Measurements from ENCODE around the gene IFNGR1. TPM values are rescaled to one million over a fixed set of nuclear protein-coding genes. Genes with fewer than 3 reads are reported as not detected.

The IFNGR1 gene
- total and polyA plus RNA-seq, 2 experiments from 2014 or later = 83.6 to 127 TPM

DNA sequence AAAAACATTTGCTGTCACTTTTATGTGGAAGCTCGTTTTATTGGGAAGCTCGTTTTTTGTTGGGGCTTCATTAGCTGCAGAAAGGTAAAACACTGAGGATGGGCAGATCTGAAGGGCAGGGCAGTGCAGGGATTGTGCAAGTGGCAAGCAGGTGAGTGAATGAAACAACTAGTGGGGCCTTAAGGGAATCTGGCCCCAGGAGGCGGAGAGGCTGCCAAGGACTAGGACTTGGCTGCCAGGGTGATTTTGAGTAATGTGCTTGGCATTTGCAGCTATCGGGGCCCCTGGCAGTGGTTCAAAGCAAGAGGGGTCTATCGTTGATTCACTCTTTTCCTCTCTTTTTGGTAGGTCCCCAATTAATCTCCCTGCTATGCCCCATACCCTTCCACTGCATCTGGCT is 57.2 kb downstream of the IFNGR1 start:
- 77% methylated on average over 5 of the region's 5 CpGs for WGBS (ENCODE audit: low lambda C conversion rate, missing lambda C conversion rate)
- Histone ChIP-seq H4K20me1 (ENCODE audit: insufficient read depth, poor library complexity, severe bottlenecking) (no peaks in the 10 kb centered on the region), H3K4me1 (ENCODE audit: insufficient read depth) (no peaks in the 10 kb centered on the region), H3K4me2 (no peak overlapping the region), H3K9me2 (replicated peaks; ENCODE audit: insufficient read depth) (no peaks in the 10 kb centered on the region), H3K9me3 (ENCODE audit: low read depth) (no peaks in the 10 kb centered on the region), H3K27ac (no peak overlapping the region), H3K4me3 (no peak overlapping the region), H3K27me3 (no peaks in the 10 kb centered on the region), H2AFZ (no peak overlapping the region), H3K36me3 (replicated peaks; ENCODE audit: insufficient read depth, low read depth) (no peaks in the 10 kb centered on the region), H3K79me2 (no peaks in the 10 kb centered on the region)
- no peak for TF ChIP-seq EZH2phosphoT487 (IDR thresholded peaks at IDR 0.05; ENCODE audit: low read depth, severe bottlenecking, unreplicated experiment)
- TF ChIP-seq, protein P1, sequence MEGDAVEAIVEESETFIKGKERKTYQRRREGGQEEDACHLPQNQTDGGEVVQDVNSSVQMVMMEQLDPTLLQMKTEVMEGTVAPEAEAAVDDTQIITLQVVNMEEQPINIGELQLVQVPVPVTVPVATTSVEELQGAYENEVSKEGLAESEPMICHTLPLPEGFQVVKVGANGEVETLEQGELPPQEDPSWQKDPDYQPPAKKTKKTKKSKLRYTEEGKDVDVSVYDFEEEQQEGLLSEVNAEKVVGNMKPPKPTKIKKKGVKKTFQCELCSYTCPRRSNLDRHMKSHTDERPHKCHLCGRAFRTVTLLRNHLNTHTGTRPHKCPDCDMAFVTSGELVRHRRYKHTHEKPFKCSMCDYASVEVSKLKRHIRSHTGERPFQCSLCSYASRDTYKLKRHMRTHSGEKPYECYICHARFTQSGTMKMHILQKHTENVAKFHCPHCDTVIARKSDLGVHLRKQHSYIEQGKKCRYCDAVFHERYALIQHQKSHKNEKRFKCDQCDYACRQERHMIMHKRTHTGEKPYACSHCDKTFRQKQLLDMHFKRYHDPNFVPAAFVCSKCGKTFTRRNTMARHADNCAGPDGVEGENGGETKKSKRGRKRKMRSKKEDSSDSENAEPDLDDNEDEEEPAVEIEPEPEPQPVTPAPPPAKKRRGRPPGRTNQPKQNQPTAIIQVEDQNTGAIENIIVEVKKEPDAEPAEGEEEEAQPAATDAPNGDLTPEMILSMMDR (IDR thresholded peaks at IDR 0.05; ENCODE audit: poor library complexity) = no peak
- TF ChIP-seq EZH2 (IDR thresholded peaks at IDR 0.05; ENCODE audit: borderline replicate concordance) = no peak
- no peak for DNase-seq (ENCODE audit: low spot score)

DNA sequence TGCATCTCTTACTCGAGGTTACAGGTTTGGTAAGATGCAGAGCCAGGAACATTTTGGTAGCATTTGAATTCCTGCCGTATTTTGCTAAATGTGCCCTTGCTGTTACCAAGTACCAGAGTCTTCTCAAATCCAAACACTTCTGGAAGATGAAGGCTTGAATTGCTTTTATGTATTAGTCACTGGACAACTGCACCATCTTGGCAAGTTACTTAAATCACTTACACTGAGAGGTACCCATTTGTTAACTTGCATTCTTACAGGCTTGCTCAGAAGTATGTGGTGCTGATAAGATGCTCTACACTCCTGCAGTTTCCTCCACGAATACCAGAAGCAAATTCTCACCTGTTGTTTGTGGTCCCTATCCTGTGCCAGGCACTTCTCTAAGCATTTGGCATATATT is 58.4 kb downstream of the IFNGR1 start:
- WGBS (ENCODE audit: low lambda C conversion rate, missing lambda C conversion rate) = 66% methylated on average over 3 of the region's 3 CpGs
- no peaks in the 10 kb centered on the region for H3K27me3 ChIP-seq
- H3K4me3 ChIP-seq = no peak overlapping the region
- no peaks in the 10 kb centered on the region for H3K9me2 ChIP-seq (replicated peaks; ENCODE audit: insufficient read depth)
- no peaks in the 10 kb centered on the region for H4K20me1 ChIP-seq (ENCODE audit: insufficient read depth, poor library complexity, severe bottlenecking)
- H3K9me3 ChIP-seq (ENCODE audit: low read depth) = no peaks in the 10 kb centered on the region
- TF ChIP-seq EZH2 (IDR thresholded peaks at IDR 0.05; ENCODE audit: borderline replicate concordance) (no peak), EZH2phosphoT487 (IDR thresholded peaks at IDR 0.05; ENCODE audit: low read depth, severe bottlenecking, unreplicated experiment) (no peak)
- TF ChIP-seq, protein P1 (IDR thresholded peaks at IDR 0.05; ENCODE audit: poor library complexity) = no peak
- H3K36me3 ChIP-seq (replicated peaks; ENCODE audit: insufficient read depth, low read depth) = no peaks in the 10 kb centered on the region
- no peak overlapping the region for H3K27ac ChIP-seq
- no peaks in the 10 kb centered on the region for H3K4me1 ChIP-seq (ENCODE audit: insufficient read depth)
- no peak overlapping the region for H3K4me2 ChIP-seq
- H3K79me2 ChIP-seq = no peaks in the 10 kb centered on the region
- no peak overlapping the region for H2AFZ ChIP-seq
- DNase-seq (ENCODE audit: low spot score) = no peak

DNA sequence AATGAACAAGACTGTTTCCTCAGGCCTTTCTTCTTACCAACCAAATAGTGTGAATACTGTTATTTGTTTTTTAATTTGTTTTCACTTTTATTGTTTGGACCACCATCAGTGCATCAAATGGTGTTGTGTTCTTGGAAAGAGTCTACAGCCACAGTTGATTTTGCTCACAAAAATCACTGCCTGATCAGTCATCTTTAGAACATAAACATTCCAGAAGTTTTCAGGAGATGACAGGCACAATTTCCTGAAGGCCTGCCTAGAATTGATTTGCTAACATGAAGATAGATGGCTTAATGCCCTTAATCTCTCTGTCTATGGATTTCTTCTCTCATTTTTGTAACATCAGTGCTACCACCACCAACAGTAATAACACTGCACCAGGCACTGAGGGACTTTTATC is 59.3 kb downstream of the IFNGR1 start:
- Histone ChIP-seq H3K36me3 (replicated peaks; ENCODE audit: insufficient read depth, low read depth) (no peaks in the 10 kb centered on the region), H3K79me2 (no peaks in the 10 kb centered on the region), H3K4me2 (no peak overlapping the region), H3K9me2 (replicated peaks; ENCODE audit: insufficient read depth) (no peaks in the 10 kb centered on the region), H3K4me1 (ENCODE audit: insufficient read depth) (no peaks in the 10 kb centered on the region), H3K27ac (no peak overlapping the region), H3K27me3 (no peaks in the 10 kb centered on the region), H4K20me1 (ENCODE audit: insufficient read depth, poor library complexity, severe bottlenecking) (no peaks in the 10 kb centered on the region), H3K4me3 (no peak overlapping the region), H2AFZ (no peak overlapping the region), H3K9me3 (ENCODE audit: low read depth) (no peaks in the 10 kb centered on the region)
- DNase-seq (ENCODE audit: low spot score) = no peak
- TF ChIP-seq, protein P1 (IDR thresholded peaks at IDR 0.05; ENCODE audit: poor library complexity) = no peak
- no peak for TF ChIP-seq EZH2phosphoT487 (IDR thresholded peaks at IDR 0.05; ENCODE audit: low read depth, severe bottlenecking, unreplicated experiment)
- no peak for TF ChIP-seq EZH2 (IDR thresholded peaks at IDR 0.05; ENCODE audit: borderline replicate concordance)

DNA sequence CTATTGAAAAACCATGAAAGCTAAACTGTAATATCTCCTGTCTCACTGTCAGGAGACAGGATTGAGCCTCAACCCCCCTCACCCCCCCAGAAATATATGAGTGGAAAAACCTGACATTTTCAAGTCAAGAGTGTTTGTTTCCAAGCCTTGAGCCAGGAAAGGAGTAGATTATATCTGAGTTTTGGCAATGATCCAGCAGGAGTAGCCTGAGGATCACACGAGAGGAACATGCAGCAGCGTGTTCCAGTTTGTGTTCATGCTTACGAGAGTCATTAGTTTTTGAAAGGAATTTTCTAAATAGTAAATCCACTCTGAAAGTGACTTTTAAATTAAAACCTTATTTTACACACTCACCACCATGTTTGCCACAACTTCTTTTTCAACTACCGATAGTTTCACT is 61.6 kb downstream of the IFNGR1 start:
- 73% methylated on average over 4 of the region's 4 CpGs for WGBS (ENCODE audit: low lambda C conversion rate, missing lambda C conversion rate)
- TF ChIP-seq, protein P1 (IDR thresholded peaks at IDR 0.05; ENCODE audit: poor library complexity) = no peak
- TF ChIP-seq EZH2 (IDR thresholded peaks at IDR 0.05; ENCODE audit: borderline replicate concordance) (no peak), EZH2phosphoT487 (IDR thresholded peaks at IDR 0.05; ENCODE audit: low read depth, severe bottlenecking, unreplicated experiment) (no peak)

More for the DNA sequence above, 61.6 kb downstream of the IFNGR1 start:
- H3K36me3 ChIP-seq (replicated peaks; ENCODE audit: insufficient read depth, low read depth) = no peaks in the 10 kb centered on the region
- no peak overlapping the region for H3K4me3 ChIP-seq
- peak; percentile 48 for DNase-seq (ENCODE audit: low spot score)
- no peaks in the 10 kb centered on the region for H3K9me3 ChIP-seq (ENCODE audit: low read depth)
- no peaks in the 10 kb centered on the region for H4K20me1 ChIP-seq (ENCODE audit: insufficient read depth, poor library complexity, severe bottlenecking)
- H3K4me2 ChIP-seq = no peak overlapping the region
- no peaks in the 10 kb centered on the region for H3K27me3 ChIP-seq
- no peak overlapping the region for H3K27ac ChIP-seq
- H3K79me2 ChIP-seq = no peaks in the 10 kb centered on the region
- no peaks in the 10 kb centered on the region for H3K9me2 ChIP-seq (replicated peaks; ENCODE audit: insufficient read depth)
- H3K4me1 ChIP-seq (ENCODE audit: insufficient read depth) = no peaks in the 10 kb centered on the region
- no peak overlapping the region for H2AFZ ChIP-seq
